GM21786 (cell line): Measurements from ENCODE around the gene CFAP410.

ENCODE experiments used
- ATAC-seq: cut with Tn5 transposase; IDR thresholded peaks from one replicate; pipeline ENCODE4 v1.9.1; 2021; ENCODE audit not compliant: unreplicated experiment

CFAP410 gene

GRCh38 chr21:44331650-44332307, 7.4 kb downstream of the CFAP410 start:
- ATAC-seq = no peak

GRCh38 chr21:44331209-44331608, 8.0 kb downstream of the CFAP410 start:
- ATAC-seq = no peak

GRCh38 chr21:44330698-44331097, 8.5 kb downstream of the CFAP410 start:
- no peak for ATAC-seq

- ATAC-seq = no peak
Measured at GRCh38 chr21:44329971-44330681, 9.1 kb downstream of the CFAP410 start.

- ATAC-seq = no peak
Measured at GRCh38 chr21:44329086-44329889, 9.9 kb downstream of the CFAP410 start.

GRCh38 chr21:44328242-44328895, 10.8 kb downstream of the CFAP410 start:
- no peak for ATAC-seq

GRCh38 chr21:44327603-44327974, 11.6 kb downstream of the CFAP410 start:
- no peak for ATAC-seq

- no peak for ATAC-seq
Measured at GRCh38 chr21:44326716-44327602, 12.2 kb downstream of the CFAP410 start.

- ATAC-seq = no peak
Measured at GRCh38 chr21:44326272-44326647, 12.9 kb downstream of the CFAP410 start.

GRCh38 chr21:44325386-44326271, 13.6 kb downstream of the CFAP410 start:
- ATAC-seq = no peak

GRCh38 chr21:44324854-44325107, 14.4 kb downstream of the CFAP410 start:
- no peak for ATAC-seq

- ATAC-seq = no peak
Measured at GRCh38 chr21:44324106-44324853, 14.9 kb downstream of the CFAP410 start.

GRCh38 chr21:44323591-44323990, 15.6 kb downstream of the CFAP410 start:
- ATAC-seq = no peak

GRCh38 chr21:44322621-44323325, 16.4 kb downstream of the CFAP410 start:
- no peak for ATAC-seq

GRCh38 chr21:44321846-44322450, 17.2 kb downstream of the CFAP410 start:
- no peak for ATAC-seq

GRCh38 chr21:44320847-44321246, 18.3 kb downstream of the CFAP410 start:
- no peak for ATAC-seq

- ATAC-seq = no peak
Measured at GRCh38 chr21:44319407-44320065, 19.7 kb downstream of the CFAP410 start.
